ENCODE data around the gene KCNQ1OT1. TPM values are rescaled to one million over a fixed set of nuclear protein-coding genes. Genes with fewer than 3 reads are reported as not detected.

The KCNQ1OT1 gene
- total RNA-seq, 4 donors from 2014 or later = 1.8 to 6.8 (median 3.9) TPM

DNA sequence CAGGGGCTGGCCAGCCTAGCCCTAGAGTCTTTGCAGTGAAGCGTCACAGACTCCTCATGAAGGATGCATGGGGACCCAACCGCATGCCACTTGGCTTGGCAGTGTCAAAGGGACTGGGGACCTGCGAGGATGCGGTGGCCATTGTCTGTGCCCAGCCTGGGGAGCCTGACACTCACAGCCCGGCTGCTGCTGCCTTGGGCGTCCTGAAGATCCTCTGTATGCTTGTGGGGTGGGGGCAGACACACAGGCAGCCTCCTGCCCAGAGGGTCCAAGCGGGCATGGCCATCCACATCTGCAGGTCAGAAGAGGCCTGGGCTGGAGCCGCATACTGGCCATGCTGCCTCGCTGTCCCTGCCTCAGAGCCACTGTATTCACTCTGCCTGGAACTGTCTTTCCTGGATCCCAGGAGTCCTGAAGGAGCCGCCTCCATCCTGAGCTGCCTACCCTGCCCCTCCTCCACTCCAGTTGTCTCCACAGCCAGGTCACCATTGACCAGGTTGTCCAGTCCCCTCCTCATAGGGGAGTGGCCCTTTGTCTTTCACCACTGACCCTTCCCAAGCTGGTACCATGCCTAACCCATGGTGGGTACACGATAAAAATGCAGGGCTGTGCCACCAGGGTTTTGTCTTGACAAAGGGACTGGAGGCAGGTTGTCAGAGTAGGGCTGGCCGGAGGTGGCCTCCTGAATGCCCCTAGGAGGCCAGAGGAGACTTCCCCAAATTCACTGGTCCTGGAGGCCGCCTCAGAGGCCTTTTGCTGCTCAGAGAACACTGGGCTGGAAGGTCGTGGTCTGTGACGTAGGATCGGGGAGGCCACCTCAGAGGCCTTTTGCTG lies 107.0 kb downstream of the KCNQ1OT1 start:
- no peak for TF ChIP-seq CTCF (IDR thresholded peaks at IDR 0.05; ENCODE audit: low read depth)

DNA sequence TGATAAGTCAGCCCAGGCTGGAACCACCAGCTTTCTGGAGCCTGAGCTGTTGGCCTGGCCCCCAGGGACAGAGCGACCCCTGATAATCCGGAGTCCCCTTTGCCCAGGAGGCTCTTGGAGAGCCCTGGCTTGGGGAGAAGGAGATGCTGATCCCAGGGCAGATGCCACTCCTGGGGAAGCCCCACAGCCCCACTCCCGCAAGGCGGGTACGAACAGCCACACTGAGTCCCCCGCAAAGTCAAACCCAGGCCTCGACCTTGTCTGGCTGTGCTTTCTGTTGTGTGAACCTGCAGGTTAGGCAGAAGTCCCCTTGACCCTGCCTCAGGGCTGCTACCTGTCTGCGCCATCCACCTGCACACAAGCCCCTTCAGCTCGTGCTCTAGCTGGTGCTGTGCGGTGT lies 108.0 kb downstream of the KCNQ1OT1 start:
- TF ChIP-seq CTCF (IDR thresholded peaks at IDR 0.05; ENCODE audit: low read depth) = no peak

- TF ChIP-seq CTCF (IDR thresholded peaks at IDR 0.05; ENCODE audit: low read depth) = no peak
Measured at GRCh38 chr11:2590965-2591754, 108.6 kb downstream of the KCNQ1OT1 start.

- no peak for TF ChIP-seq CTCF (IDR thresholded peaks at IDR 0.05; ENCODE audit: low read depth)
Measured at GRCh38 chr11:2590131-2590964, 109.4 kb downstream of the KCNQ1OT1 start.

GRCh38 chr11:2589538-2589934 lies 110.3 kb downstream of the KCNQ1OT1 start:
- no peak for TF ChIP-seq CTCF (IDR thresholded peaks at IDR 0.05; ENCODE audit: low read depth)

GRCh38 chr11:2588809-2589537 lies 110.8 kb downstream of the KCNQ1OT1 start:
- no peak for TF ChIP-seq CTCF (IDR thresholded peaks at IDR 0.05; ENCODE audit: low read depth)
